Gastrocnemius medialis (tissue), 4 donors: ENCODE data around the gene PICALM.

ENCODE experiments used
- CTCF ChIP-seq, 5 experiments: fragments of 450-650 bp in 3 of 5; fragments of 200-600 bp in 2 of 5; sonication (generic) in 2 of 5; IDR thresholded peaks in 4 of 5; conservative IDR thresholded peaks in 1 of 5; 1 replicate in 4 of 5; 2 replicates in 1 of 5; pipeline ENCODE4 v1.5.1; 2016 to 2019; ENCODE audit warnings: antibody characterized with exemption in 5 of 5, mild to moderate bottlenecking in 3 of 5, moderate library complexity in 3 of 5
- POLR2A ChIP-seq, 2 donors: fragments of 450-650 bp; IDR thresholded peaks; one replicate each; pipeline ENCODE4 v1.6.1; 2017; ENCODE audit warnings: antibody characterized with exemption in 2 of 2, mild to moderate bottlenecking in 2 of 2, moderate library complexity in 2 of 2

- TF ChIP-seq CTCF (IDR thresholded peaks at IDR 0.05 in 4 of 5, conservative IDR thresholded peaks at IDR 0.05 in 1 of 5), result no peak
- TF ChIP-seq POLR2A (IDR thresholded peaks at IDR 0.05), result no peak
Measured at GRCh38 chr11:86099874-86100273, 31.0 kb upstream of the PICALM start.
